SK-N-SH treated with all-trans-retinoic acid at 6 μM for 48 hours (cell line): ENCODE data around the gene LIMK2.
A peak's percentile ranks its signal among the peaks of the same experiment; 100 is the strongest.

Source experiments
- ATAC-seq: fragments of 200-7000 bp; cut with Tn5 transposase; 3 replicates; pipeline ENCODE4 v1.9.1; 2020; ENCODE audit warnings: mild to moderate bottlenecking, moderate library complexity
- CREB5 ChIP-seq: fragments of 250-450 bp; sonication (Bioruptor Pico); IDR thresholded peaks from 2 replicates; pipeline ENCODE4 v1.5.1; 2020; ENCODE audit warnings: low read depth, mild to moderate bottlenecking, moderate library complexity
- CSDC2 ChIP-seq: fragments of 250-450 bp; sonication (Bioruptor Pico); IDR thresholded peaks from 2 replicates; pipeline ENCODE4 v1.5.0; 2020; ENCODE audit warnings: mild to moderate bottlenecking, moderate library complexity
- CSRNP3 ChIP-seq: fragments of 250-450 bp; sonication (Bioruptor Pico); IDR thresholded peaks from 2 replicates; pipeline ENCODE4 v1.5.1; 2021; ENCODE audit warnings: mild to moderate bottlenecking, moderate library complexity
- ISL1 ChIP-seq: fragments of 250-450 bp; sonication (Bioruptor Pico); IDR thresholded peaks from 2 replicates; pipeline ENCODE4 v2.1.2; 2022; ENCODE audit warnings: mild to moderate bottlenecking, moderate library complexity
- OSR1 ChIP-seq: fragments of 250-450 bp; sonication (Bioruptor Pico); IDR thresholded peaks from 2 replicates; pipeline ENCODE4 v1.8.0; 2022; ENCODE audit warnings: moderate library complexity, mild to moderate bottlenecking, inconsistent platforms
- PPARA ChIP-seq: fragments of 250-450 bp; sonication (Bioruptor Pico); IDR thresholded peaks from 2 replicates; pipeline ENCODE4 v1.5.0; 2020; ENCODE audit warnings: mild to moderate bottlenecking, borderline replicate concordance
- SNAI2 ChIP-seq: fragments of 250-450 bp; sonication (Bioruptor Pico); IDR thresholded peaks from 2 replicates; pipeline ENCODE4 v1.5.0; 2020; ENCODE audit warnings: mild to moderate bottlenecking, moderate library complexity
- TCF4 ChIP-seq: fragments of 250-450 bp; sonication (Bioruptor Pico); IDR thresholded peaks from 2 replicates; pipeline ENCODE4 v1.8.0; 2021; ENCODE audit warnings: mild to moderate bottlenecking, moderate library complexity, borderline replicate concordance
- TOX ChIP-seq: fragments of 250-450 bp; sonication (Bioruptor Pico); IDR thresholded peaks from 2 replicates; pipeline ENCODE4 v1.8.0; 2021; ENCODE audit warnings: mild to moderate bottlenecking, moderate library complexity, borderline replicate concordance
- TSHZ2 ChIP-seq: fragments of 250-450 bp; sonication (Bioruptor Pico); IDR thresholded peaks from 2 replicates; pipeline ENCODE4 v1.5.0; 2020; ENCODE audit warnings: mild to moderate bottlenecking, moderate library complexity
- ZC3H10 ChIP-seq: fragments of 250-450 bp; sonication (Bioruptor Pico); IDR thresholded peaks from 2 replicates; pipeline ENCODE4 v1.5.1; 2021; ENCODE audit warnings: mild to moderate bottlenecking, moderate library complexity
- ZFP3 ChIP-seq: fragments of 250-450 bp; sonication (Bioruptor Pico); IDR thresholded peaks from 2 replicates; pipeline ENCODE4 v1.5.0; 2020; ENCODE audit warnings: mild to moderate bottlenecking, moderate library complexity
- ZFP30 ChIP-seq: fragments of 450-650 bp; formaldehyde crosslinking; IDR thresholded peaks from 2 replicates; pipeline ENCODE4 v1.5.0; 2022; ENCODE audit warnings: mild to moderate bottlenecking, moderate library complexity
- ZNF565 ChIP-seq: fragments of 450-650 bp; formaldehyde crosslinking; conservative IDR thresholded peaks from 2 replicates; pipeline ENCODE4 v1.5.0; 2020; ENCODE audit warnings: low read depth, mild to moderate bottlenecking, moderate library complexity
- ZNF8 ChIP-seq: fragments of 450-650 bp; formaldehyde crosslinking; IDR thresholded peaks from 2 replicates; pipeline ENCODE4 v1.5.0; 2020; ENCODE audit warnings: mild to moderate bottlenecking, moderate library complexity
- TF ChIP-seq, protein P1 (sequence below): fragments of 250-450 bp; sonication (Bioruptor Pico); IDR thresholded peaks from 2 replicates; pipeline ENCODE4 v1.8.0; 2020; ENCODE audit warnings: mild to moderate bottlenecking, moderate library complexity, borderline replicate concordance

LIMK2 gene

GRCh38 chr22:31239771-31240370 is 27.8 kb downstream of the LIMK2 start:
- ATAC-seq, result no peak
- no peak for TF ChIP-seq TOX
- no peak for TF ChIP-seq TSHZ2 (CRISPR knock-in tag)

DNA sequence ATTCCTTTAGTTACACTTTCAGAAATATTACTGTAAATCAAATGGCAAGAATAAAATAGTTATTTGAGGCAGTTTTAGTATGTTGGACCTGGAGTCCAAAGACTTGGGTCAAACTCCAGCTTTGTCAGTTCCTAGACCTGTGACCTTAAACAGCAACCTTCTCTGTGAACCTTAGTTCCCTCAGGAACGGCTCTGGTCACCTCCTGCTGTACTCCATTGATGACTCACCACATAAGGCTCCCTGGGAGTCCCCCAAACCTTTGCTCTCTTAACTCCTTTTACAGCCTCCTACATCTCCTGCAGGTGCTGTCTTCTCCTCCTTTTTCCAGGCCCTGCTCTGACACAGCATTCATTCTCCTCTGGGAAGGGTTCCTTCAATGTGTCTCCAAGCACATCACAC is 29.1 kb downstream of the LIMK2 start:
- no peak for TF ChIP-seq ZNF565 (CRISPR knock-in tag)
- TF ChIP-seq CSDC2 (CRISPR knock-in tag), result no peak
- TF ChIP-seq ZFP3 (CRISPR knock-in tag), result no peak
- TF ChIP-seq ZC3H10, result no peak
- TF ChIP-seq SNAI2 (CRISPR knock-in tag), result no peak
- no peak for TF ChIP-seq PPARA
- TF ChIP-seq ZNF8 (CRISPR knock-in tag), result no peak
- no peak for TF ChIP-seq TCF4 (CRISPR knock-in tag)
- TF ChIP-seq OSR1, result no peak
- no peak for TF ChIP-seq CSRNP3
- TF ChIP-seq ZFP30, result no peak
- TF ChIP-seq TOX, result no peak
- no peak for ATAC-seq

- peak; percentile 40 for ATAC-seq
- 0 out of 2 replicates have a peak, but pooled peaks have one; percentile 13 for TF ChIP-seq CREB5 (CRISPR knock-in tag)
- no peak for TF ChIP-seq CSDC2 (CRISPR knock-in tag)
- TF ChIP-seq TSHZ2 (CRISPR knock-in tag), result no peak
- TF ChIP-seq PPARA, result no peak
- peak; percentile 65 for TF ChIP-seq ISL1 (CRISPR knock-in tag)
Observed at GRCh38 chr22:31241936-31242335, 29.8 kb downstream of the LIMK2 start.

GRCh38 chr22:31243339-31244045 is 31.4 kb downstream of the LIMK2 start:
- peak; percentile 19; the same call in 2 of the 3 replicates for ATAC-seq
- TF ChIP-seq ZFP3 (CRISPR knock-in tag) (no peak), SNAI2 (CRISPR knock-in tag) (no peak), ZNF565 (CRISPR knock-in tag) (no peak), ISL1 (CRISPR knock-in tag) (no peak), CSDC2 (CRISPR knock-in tag) (no peak)
- TF ChIP-seq, protein P1, sequence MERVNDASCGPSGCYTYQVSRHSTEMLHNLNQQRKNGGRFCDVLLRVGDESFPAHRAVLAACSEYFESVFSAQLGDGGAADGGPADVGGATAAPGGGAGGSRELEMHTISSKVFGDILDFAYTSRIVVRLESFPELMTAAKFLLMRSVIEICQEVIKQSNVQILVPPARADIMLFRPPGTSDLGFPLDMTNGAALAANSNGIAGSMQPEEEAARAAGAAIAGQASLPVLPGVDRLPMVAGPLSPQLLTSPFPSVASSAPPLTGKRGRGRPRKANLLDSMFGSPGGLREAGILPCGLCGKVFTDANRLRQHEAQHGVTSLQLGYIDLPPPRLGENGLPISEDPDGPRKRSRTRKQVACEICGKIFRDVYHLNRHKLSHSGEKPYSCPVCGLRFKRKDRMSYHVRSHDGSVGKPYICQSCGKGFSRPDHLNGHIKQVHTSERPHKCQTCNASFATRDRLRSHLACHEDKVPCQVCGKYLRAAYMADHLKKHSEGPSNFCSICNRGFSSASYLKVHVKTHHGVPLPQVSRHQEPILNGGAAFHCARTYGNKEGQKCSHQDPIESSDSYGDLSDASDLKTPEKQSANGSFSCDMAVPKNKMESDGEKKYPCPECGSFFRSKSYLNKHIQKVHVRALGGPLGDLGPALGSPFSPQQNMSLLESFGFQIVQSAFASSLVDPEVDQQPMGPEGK (CRISPR knock-in tag), result no peak
